GM10248 (cell line): ENCODE measurements around the gene LRIT1.

ENCODE experiments used
- CTCF ChIA-PET: fragments of 300-600 bp; sonication (Branson Sonifier 250); formaldehyde crosslinking; extraction: SDS; loops from one replicate; lab custom pipeline; 2021; ENCODE audit warnings: antibody characterized with exemption; lab: Yijun Ruan, JAX
- POLR2A ChIA-PET: fragments of 350-650 bp; sonication (Branson Sonifier 250); formaldehyde crosslinking; extraction: SDS; loops from one replicate; lab custom pipeline; 2020; ENCODE audit warnings: antibody characterized with exemption; lab: Yijun Ruan, JAX
- DNase-seq: peaks from one replicate; pipeline ENCODE4 v3.0.0; 2012; ENCODE audit errors: extremely low spot score
- CTCF ChIP-seq: IDR thresholded peaks from 2 replicates; pipeline ENCODE4 v1.5.1; 2012; ENCODE audit warnings: mild to moderate bottlenecking, low read depth; ENCODE audit errors: extremely low read depth, missing control alignments, control extremely low read depth

Gene LRIT1

GRCh38 chr10:84230359-84230758, 11.0 kb downstream of the LRIT1 start:
- no peak for DNase-seq
- ChIA-PET POLR2A (no interaction called here), CTCF (no interaction called here)
- no peak for TF ChIP-seq CTCF

DNA sequence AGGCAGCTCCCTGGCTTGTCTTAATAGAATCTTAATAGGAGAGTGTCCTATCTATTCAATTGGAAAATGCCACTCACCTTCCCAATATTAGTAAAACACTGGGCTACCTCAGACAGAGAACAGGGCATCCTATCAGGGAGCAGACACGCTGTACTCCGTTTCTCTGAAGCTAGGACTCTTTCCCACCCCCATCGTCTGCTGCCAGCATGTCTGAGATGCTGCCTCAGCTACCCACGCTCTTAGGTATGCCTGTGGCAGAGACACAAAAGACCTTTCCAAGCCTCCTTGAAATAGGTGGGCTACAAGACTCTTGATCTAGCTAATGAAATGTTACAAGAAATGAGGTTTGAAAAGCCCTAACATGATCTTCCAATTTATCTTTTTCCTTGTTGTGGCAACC, 13.5 kb downstream of the LRIT1 start:
- no peak for DNase-seq
- POLR2A ChIA-PET, result no interaction called here
- CTCF ChIA-PET, result interaction anchor here (1.2 kb wide), 1 partner anchor 13 kb away, joined by 4 read pairs; no protein-coding TSS in a partner anchor
- no peak for TF ChIP-seq CTCF

GRCh38 chr10:84226616-84227015, 14.7 kb downstream of the LRIT1 start:
- CTCF ChIA-PET, result interaction anchor here (1.4 to 1.5 kb wide), 2 partner anchors 13 to 30 kb away, joined by 3 to 4 read pairs; no protein-coding TSS in a partner anchor
- no peak for TF ChIP-seq CTCF
- no peak for DNase-seq
- POLR2A ChIA-PET, result no interaction called here

GRCh38 chr10:84225427-84226173, 15.7 kb downstream of the LRIT1 start, which contains the start of gene LRIT2:
Gene LRIT2 (minus strand): TSS chr10:84225544. CDS start chr10:84225520, 24 bp downstream.
- POLR2A ChIA-PET, result no interaction called here
- TF ChIP-seq CTCF, result no peak
- DNase-seq, result no peak
- CTCF ChIA-PET, result interaction anchor here (1.1 to 3.9 kb wide), 5 partner anchors 10 to 78 kb away, joined by 3 to 14 read pairs (median 4); no protein-coding TSS in a partner anchor

GRCh38 chr10:84224411-84225028, 16.8 kb downstream of the LRIT1 start:
- ChIA-PET POLR2A (no interaction called here), CTCF (interaction anchor here (1.1 to 3.9 kb wide), 3 partner anchors 9 to 77 kb away, joined by 3 to 14 read pairs (median 4); no protein-coding TSS in a partner anchor)
- DNase-seq, result no peak
- TF ChIP-seq CTCF, result no peak

DNA sequence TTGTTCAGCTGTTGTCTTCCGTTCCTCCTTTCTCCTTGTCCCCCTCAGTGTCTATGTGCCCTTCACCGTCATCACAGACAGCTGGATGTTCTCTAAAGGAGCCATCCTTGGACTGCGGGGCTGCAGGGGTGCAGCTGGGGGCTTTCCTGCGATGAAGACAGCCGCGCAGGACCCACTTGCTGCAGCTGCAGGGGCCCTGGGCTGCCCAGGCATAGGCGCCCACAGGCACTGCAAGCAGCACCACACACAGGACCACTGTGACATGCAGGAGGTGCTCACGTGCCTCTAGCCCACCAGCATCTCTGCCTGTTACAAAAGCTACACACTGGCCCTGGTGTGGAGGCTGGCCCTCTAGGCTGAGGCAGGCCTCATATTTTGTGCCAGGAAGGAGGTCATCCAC, 19.4 kb downstream of the LRIT1 start:
- no peak for DNase-seq
- no peak for TF ChIP-seq CTCF
- POLR2A ChIA-PET, result no interaction called here
- CTCF ChIA-PET, result interaction anchor here (1.4 kb wide), 1 partner anchor 77 kb away, joined by 3 read pairs; no protein-coding TSS in a partner anchor
